Right atrium auricular region (tissue), 2 donors: Measurements from ENCODE around the gene NDUFAB1. TPM values are rescaled to one million over a fixed set of nuclear protein-coding genes. Genes with fewer than 3 reads are reported as not detected.

Source experiments
- DNase-seq: peaks from one replicate; pipeline ENCODE4 v3.0.0-alpha.2; 2019; ENCODE audit warnings: low spot score
- H3K27ac ChIP-seq, 2 donors: fragments of 200-600 bp; sonication (generic); 1 replicate in 1 of 2; 2 replicates in 1 of 2; pipeline ENCODE4 v1.5.1; 2016 to 2019
- H3K27me3 ChIP-seq, 2 donors: fragments of 200-600 bp; sonication (generic); one replicate each; pipeline versions ENCODE4 v1.5.1 to v1.6.0; 2017 to 2019
- H3K36me3 ChIP-seq: fragments of 200-600 bp; sonication (generic); one replicate; pipeline ENCODE4 v1.5.1; 2016
- H3K4me1 ChIP-seq, 2 donors: fragments of 200-600 bp; sonication (generic); one replicate each; pipeline versions ENCODE4 v1.5.1 to v1.6.0; 2017 to 2019
- H3K4me3 ChIP-seq, 2 donors: fragments of 200-600 bp; sonication (generic); 1 replicate in 1 of 2; 2 replicates in 1 of 2; pipeline ENCODE4 v1.5.1; 2017 to 2019; ENCODE audit warnings: mild to moderate bottlenecking in 1 of 2, moderate library complexity in 1 of 2
- H3K9me3 ChIP-seq, 2 donors: fragments of 200-600 bp; sonication (generic); one replicate each; pipeline ENCODE4 v1.5.1; 2019
- total RNA-seq, 2 donors: library from RNA; depleted of rRNA; stranded (reverse); fragments of >200 nt; gene quantifications; one replicate each; pipeline ENCODE4 v1.1.0, GENCODE V29; 2016
- TF ChIP-seq, protein P1 (sequence below), 2 donors: fragments of 200-600 bp; sonication (generic); IDR thresholded peaks; one replicate each; pipeline ENCODE4 v1.5.1; 2019; ENCODE audit warnings: antibody characterized with exemption in 2 of 2

NDUFAB1 gene
- total RNA-seq, 2 donors from 2014 or later = 478 to 774 TPM

DNA sequence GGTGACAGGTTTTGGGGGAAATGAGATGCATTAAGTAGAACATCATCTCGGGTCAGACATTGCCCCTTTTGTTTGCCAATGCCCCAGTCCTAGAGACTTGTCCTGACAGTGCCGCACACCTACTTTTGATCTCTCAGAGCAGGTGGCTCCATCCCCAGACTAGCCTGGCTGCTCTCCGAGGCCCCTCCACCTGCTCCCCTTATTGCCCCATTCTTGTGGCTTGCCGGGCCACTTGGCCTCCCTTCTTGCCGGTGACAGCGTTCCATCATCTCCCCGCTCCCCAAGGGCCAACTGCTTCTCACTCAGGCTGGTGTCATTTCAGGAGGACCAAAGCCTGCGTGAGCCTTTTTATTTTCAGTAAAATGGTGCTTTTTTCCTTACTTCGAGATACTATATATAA is 23.7 kb downstream of the NDUFAB1 start:
- no peak overlapping the region for H3K27ac ChIP-seq
- peaks cover 83% of the 10 kb centered on the region for H3K36me3 ChIP-seq
- DNase-seq = no peak
- H3K27me3 ChIP-seq = no peaks in the 10 kb centered on the region
- peaks cover 0 to 2% of the 10 kb centered on the region in 2 donors for H3K4me1 ChIP-seq
- no peak overlapping the region for H3K4me3 ChIP-seq
- H3K9me3 ChIP-seq = no peaks in the 10 kb centered on the region
- TF ChIP-seq, protein P1, sequence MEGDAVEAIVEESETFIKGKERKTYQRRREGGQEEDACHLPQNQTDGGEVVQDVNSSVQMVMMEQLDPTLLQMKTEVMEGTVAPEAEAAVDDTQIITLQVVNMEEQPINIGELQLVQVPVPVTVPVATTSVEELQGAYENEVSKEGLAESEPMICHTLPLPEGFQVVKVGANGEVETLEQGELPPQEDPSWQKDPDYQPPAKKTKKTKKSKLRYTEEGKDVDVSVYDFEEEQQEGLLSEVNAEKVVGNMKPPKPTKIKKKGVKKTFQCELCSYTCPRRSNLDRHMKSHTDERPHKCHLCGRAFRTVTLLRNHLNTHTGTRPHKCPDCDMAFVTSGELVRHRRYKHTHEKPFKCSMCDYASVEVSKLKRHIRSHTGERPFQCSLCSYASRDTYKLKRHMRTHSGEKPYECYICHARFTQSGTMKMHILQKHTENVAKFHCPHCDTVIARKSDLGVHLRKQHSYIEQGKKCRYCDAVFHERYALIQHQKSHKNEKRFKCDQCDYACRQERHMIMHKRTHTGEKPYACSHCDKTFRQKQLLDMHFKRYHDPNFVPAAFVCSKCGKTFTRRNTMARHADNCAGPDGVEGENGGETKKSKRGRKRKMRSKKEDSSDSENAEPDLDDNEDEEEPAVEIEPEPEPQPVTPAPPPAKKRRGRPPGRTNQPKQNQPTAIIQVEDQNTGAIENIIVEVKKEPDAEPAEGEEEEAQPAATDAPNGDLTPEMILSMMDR (IDR thresholded peaks at IDR 0.05) = no peak

DNA sequence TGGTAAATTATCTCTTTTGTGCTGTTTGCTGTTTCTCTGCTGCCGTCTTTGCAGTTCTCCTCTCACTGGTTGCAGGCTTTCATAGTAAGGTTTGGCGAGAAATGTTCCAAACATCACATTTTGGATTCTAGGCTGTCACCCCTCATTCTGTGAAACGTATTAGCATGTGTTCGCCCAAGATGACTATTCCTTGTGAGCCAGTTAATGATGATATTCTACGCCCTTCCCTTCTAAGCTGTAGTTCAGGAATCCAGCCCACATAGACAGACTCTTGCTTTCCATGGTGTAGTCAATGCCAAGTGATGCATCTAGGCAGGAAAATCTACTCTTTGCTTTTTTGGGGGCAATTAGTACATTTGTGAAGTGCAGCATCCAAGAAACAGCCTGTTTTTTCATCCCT is 24.2 kb downstream of the NDUFAB1 start:
- no peak for DNase-seq
- Histone ChIP-seq H3K4me3 (no peak overlapping the region), H3K36me3 (peaks cover 83% of the 10 kb centered on the region), H3K27me3 (no peaks in the 10 kb centered on the region), H3K9me3 (no peaks in the 10 kb centered on the region), H3K4me1 (no peaks in the 10 kb centered on the region), H3K27ac (no peak overlapping the region)
- TF ChIP-seq, protein P1 (IDR thresholded peaks at IDR 0.05) = no peak

- H3K9me3 ChIP-seq = no peaks in the 10 kb centered on the region
- no peak overlapping the region for H3K27ac ChIP-seq
- peaks cover 86% of the 10 kb centered on the region for H3K36me3 ChIP-seq
- no peaks in the 10 kb centered on the region for H3K27me3 ChIP-seq
- peaks cover 0 to 1% of the 10 kb centered on the region in 2 donors for H3K4me1 ChIP-seq
- no peak overlapping the region for H3K4me3 ChIP-seq
- TF ChIP-seq, protein P1 (IDR thresholded peaks at IDR 0.05) = no peak
- no peak for DNase-seq
Observed at GRCh38 chr16:23570992-23571632, 25.0 kb downstream of the NDUFAB1 start.

- no peak for DNase-seq
- no peak overlapping the region for H3K27ac ChIP-seq
- H3K9me3 ChIP-seq = no peaks in the 10 kb centered on the region
- TF ChIP-seq, protein P1 (IDR thresholded peaks at IDR 0.05) = no peak
- no peaks in the 10 kb centered on the region for H3K27me3 ChIP-seq
- H3K36me3 ChIP-seq = peaks cover 89% of the 10 kb centered on the region
- peaks cover 0 to 29% of the 10 kb centered on the region in 2 donors for H3K4me1 ChIP-seq
- no peak overlapping the region for H3K4me3 ChIP-seq
Observed at GRCh38 chr16:23567602-23568001, 28.5 kb downstream of the NDUFAB1 start.

- TF ChIP-seq, protein P1 (IDR thresholded peaks at IDR 0.05) = no peak
- H3K4me1 ChIP-seq = peaks cover 0 to 29% of the 10 kb centered on the region in 2 donors
- H3K27me3 ChIP-seq = no peaks in the 10 kb centered on the region
Observed at GRCh38 chr16:23566724-23567123, 29.4 kb downstream of the NDUFAB1 start.

More at GRCh38 chr16:23566724-23567123, 29.4 kb downstream of the NDUFAB1 start:
- no peak for DNase-seq
- Histone ChIP-seq H3K4me3 (no peak overlapping the region), H3K27ac (peak overlapping the region in 1 of 2 donors; percentile 52), H3K36me3 (peaks cover 89% of the 10 kb centered on the region), H3K9me3 (no peaks in the 10 kb centered on the region)
